GM21360 (cell line): ENCODE measurements around the gene COPG1.

Experiments used
- ATAC-seq: cut with Tn5 transposase; IDR thresholded peaks from one replicate; pipeline ENCODE4 v1.9.1; 2021; ENCODE audit warnings: mild to moderate bottlenecking, moderate library complexity; ENCODE audit not compliant: unreplicated experiment

Gene COPG1

DNA sequence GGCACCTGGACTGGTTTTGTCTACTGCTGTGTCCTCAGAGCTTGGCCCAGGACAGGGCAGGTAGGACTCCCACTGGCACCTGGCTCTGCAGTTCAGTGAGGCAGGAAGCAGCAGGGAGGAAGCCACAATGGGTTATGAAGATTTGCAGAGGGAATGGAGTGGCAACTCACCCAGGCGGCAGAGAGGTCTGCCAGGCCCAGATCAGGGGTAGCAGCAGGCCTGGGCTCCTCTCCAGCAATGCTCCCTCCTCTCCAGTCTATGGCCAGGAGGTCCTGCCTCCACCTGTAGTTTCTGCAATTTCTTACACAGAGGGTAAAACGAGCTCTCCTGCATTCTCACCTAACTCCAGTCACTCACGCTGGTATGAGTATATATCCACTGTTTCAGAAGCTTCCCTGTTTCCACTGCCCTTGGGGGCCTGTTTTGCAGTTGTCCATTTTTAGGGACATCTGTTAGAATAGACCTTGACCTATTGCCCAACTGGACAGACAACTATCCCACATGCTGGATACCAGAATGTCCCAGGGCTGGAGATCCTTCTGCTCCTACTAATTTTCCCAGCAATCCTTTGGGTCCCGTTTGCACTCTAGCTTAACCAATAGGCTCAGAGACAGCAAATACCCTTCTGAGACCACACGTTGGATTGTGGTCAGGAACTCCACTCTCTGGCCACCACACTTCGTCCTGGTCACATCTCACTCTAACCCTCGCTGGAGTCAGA is 64.4 kb downstream of the COPG1 start:
- ATAC-seq, result no peak

GRCh38 chr3:129314386-129315222 is 65.2 kb downstream of the COPG1 start:
- ATAC-seq, result peak; percentile 29

GRCh38 chr3:129315223-129315997 is 66.0 kb downstream of the COPG1 start:
- ATAC-seq, result no peak

GRCh38 chr3:129315998-129316247 is 66.5 kb downstream of the COPG1 start:
- ATAC-seq, result no peak

DNA sequence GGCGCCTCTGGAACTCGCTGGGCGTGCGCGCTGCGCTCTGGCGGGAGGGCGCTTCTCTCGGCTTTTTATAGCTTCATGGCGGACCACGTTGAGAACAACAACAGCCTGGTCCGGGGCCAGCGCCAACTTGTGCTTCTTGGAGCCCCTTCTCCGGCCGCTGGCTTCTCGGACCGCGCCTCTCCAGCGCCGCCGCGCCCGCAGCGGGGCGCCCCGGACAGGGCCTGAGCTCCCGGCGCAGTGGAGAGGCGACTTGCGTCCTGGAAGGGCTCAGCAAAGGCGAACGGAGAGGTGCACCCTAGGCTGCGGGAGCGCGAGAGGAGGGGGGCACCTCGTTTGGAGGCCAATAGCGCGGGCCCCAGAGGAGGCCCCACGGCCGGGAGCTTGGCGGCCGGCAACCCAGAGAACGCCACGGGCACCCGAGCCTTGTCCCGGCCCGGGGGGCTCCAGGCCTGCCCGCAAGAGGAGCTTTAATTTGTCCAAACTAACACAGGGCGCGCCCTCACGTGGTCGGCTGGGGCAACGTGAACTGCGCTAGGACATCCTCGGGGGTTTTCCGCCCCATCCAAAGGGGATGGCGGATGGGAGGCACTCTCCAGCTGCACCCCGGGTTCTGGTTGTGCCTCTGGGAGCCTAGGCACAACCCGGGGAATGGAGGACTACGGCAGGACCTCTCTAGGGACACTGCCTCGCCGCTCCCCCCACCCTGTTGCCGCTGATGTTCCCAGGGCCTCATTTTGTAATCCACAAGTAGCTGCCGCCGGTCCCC is 67.0 kb downstream of the COPG1 start:
- no peak for ATAC-seq

DNA sequence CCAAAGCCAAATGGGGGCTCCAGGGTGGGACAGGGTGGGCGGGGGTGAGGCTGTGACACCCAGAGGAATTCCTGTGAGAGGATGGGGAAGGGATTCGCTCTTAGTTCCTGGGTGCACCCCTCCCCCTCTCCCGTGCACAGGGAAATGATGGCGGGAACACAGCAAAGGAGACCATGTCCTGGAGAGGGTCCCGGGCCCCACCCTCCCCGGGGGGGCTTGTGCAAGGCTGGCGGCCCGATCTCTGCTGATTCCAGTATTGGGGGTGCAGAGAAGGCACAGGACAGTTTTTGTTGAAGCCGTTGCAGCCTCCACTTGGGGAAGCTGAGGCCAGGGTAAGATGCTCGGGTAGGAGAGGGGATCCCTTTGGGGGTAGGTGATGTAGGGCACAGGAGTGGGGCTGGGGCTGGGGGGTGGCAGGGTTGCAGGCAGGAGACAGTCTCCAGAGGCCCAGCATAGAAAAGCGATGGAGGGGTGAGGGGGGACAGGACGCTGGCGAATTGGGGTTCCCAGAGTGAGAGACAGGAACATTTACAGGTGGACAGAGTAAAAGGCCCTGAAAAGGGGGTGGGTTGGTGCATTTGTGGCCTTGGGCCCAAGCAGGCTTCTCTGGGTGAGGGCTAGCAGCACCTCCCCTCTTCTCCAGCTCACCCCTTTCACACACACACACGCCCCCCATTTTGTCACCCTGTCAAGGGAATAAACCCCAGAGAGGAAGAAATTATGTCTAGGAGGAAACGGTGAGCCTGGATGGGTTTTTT is 67.8 kb downstream of the COPG1 start:
- no peak for ATAC-seq

GRCh38 chr3:129317848-129318247 is 68.4 kb downstream of the COPG1 start:
- no peak for ATAC-seq

DNA sequence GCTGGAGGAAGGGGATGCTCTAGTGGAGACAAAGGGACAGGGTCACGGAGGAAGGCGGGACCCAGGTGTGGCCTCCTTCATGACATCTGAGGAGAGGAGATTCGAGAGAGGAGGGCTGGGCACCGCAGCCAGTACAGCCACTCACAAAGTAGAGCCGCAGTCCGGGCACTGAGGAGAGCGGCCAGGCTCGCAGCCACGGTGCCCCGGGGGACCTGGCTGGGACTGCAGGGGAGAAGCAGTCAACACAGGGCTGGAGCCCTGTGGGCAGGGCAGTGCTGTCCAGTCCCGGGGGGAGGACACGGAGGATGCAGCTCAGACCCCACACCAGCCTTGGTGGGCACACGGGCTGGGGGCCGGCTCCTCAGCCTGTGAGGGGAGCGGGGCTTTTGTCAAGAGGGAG is 69.5 kb downstream of the COPG1 start:
- no peak for ATAC-seq

- ATAC-seq, result no peak
Observed at GRCh38 chr3:129320261-129320660, 70.9 kb downstream of the COPG1 start.

DNA sequence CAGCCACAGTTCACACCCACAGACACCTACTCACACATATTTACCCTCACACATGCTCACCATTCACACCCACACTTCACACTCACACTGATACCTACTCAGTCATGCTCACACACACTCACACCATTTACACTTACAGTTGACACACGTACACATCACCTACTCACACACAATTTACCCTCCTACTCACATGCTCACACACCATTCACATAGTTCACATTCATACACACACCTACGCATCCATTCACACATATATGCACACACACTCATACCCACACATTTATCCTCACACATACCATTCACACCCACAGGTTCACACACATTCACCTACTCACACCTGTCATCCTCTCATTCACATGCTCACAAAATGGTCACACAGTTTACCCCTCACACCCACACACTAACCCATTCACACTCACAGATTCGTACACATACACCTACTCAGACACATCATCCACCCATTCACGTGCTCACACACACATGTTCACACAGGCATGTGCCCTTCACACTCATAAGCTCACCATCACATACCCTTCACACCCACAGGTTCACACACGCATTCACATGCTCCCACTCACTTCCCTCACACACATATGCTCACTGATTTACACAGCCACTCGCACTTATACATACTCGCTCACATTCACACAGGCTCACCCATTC is 71.5 kb downstream of the COPG1 start:
- ATAC-seq, result no peak

GRCh38 chr3:129321887-129322286 is 72.5 kb downstream of the COPG1 start:
- no peak for ATAC-seq

- ATAC-seq, result no peak
Observed at GRCh38 chr3:129323651-129324294, 74.4 kb downstream of the COPG1 start.

DNA sequence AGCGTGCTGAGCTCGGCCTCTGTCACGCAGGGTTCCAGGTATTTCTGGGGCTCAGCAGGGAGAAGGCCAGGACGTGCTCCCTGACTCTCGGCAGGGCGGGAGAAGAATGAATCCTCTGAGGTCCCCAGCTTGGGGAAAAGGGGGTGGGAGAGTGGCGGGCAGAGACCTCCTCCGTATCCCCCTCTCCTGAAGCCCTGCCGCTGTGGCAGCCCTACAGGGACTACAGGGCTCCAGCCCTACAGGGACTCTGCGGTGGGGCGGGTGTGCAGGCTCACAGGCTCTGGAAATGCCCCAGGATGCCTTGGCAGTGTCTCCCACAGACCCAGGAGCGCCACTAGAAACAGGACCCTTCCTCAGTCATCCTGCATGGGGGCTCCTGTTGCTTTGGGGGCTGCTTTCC is 75.4 kb downstream of the COPG1 start:
- ATAC-seq, result no peak

GRCh38 chr3:129325383-129325782 is 76.0 kb downstream of the COPG1 start:
- ATAC-seq, result no peak

DNA sequence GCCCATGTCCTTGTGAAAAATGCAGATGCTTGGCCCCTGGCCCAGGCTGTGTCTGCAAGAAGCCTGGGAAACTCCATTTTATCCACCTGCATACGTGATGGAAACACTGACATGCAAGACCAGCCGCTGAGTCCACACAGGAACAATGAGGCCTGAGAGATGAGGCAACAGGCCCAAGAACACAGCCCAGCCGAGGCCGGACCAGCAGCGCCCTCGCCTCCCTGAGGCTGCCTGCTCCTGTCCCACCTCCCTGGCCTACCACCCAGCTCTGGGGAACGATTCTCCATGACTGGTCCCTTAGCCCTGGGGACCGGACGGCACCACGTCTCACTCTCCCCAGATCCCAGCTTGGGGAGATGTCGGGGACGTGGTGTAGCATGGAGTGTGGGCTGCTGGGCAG is 76.7 kb downstream of the COPG1 start:
- no peak for ATAC-seq

GRCh38 chr3:129326595-129326994 is 77.2 kb downstream of the COPG1 start:
- ATAC-seq, result no peak
